H9 (cell line): ENCODE measurements around the gene MORC4. TPM values are rescaled to one million over a fixed set of nuclear protein-coding genes. Genes with fewer than 3 reads are reported as not detected.

Experiments used
- DNase-seq: peaks from one replicate; pipeline ENCODE4 v3.0.0-alpha.2; 2017
- H2AFZ ChIP-seq: one replicate; pipeline ENCODE4 v1.6.1; 2013; ENCODE audit warnings: mild to moderate bottlenecking, low read length, control low read depth, moderate library complexity
- H2AK5ac ChIP-seq: 2 replicates; pipeline ENCODE4 v1.6.1; 2013; ENCODE audit warnings: low read length, control low read depth, mixed read lengths; ENCODE audit not compliant: insufficient read length
- H2BK120ac ChIP-seq: one replicate; pipeline ENCODE4 v1.6.1; 2013; ENCODE audit warnings: low read depth, mild to moderate bottlenecking, low read length, control low read depth, inconsistent platforms; ENCODE audit not compliant: poor library complexity, severe bottlenecking
- H2BK12ac ChIP-seq: 2 replicates; pipeline ENCODE4 v1.6.1; 2013; ENCODE audit warnings: low read length, control low read depth, mixed read lengths, low read depth; ENCODE audit not compliant: insufficient read length
- H2BK15ac ChIP-seq: 2 replicates; pipeline ENCODE4 v1.6.1; 2013; ENCODE audit warnings: low read depth, low read length, control low read depth
- H2BK20ac ChIP-seq: one replicate; pipeline ENCODE4 v1.6.1; 2013; ENCODE audit warnings: low read depth, mild to moderate bottlenecking, low read length, control low read depth, inconsistent platforms; ENCODE audit not compliant: poor library complexity, severe bottlenecking
- H2BK5ac ChIP-seq: 2 replicates; pipeline ENCODE4 v1.6.1; 2013; ENCODE audit warnings: low read length, control low read depth, mixed read lengths; ENCODE audit not compliant: insufficient read length
- H3K14ac ChIP-seq: 2 replicates; pipeline ENCODE4 v1.6.1; 2013; ENCODE audit warnings: low read length, control low read depth; ENCODE audit not compliant: insufficient read depth
- H3K18ac ChIP-seq: 2 replicates; pipeline ENCODE4 v1.6.1; 2013; ENCODE audit warnings: low read depth, mild to moderate bottlenecking, mixed read lengths, low read length, control low read depth; ENCODE audit not compliant: insufficient read length
- H3K23ac ChIP-seq: 2 replicates; pipeline ENCODE4 v1.6.1; 2013; ENCODE audit warnings: low read length, control low read depth, mixed read lengths, low read depth; ENCODE audit not compliant: insufficient read length
- H3K23me2 ChIP-seq: 2 replicates; pipeline ENCODE4 v1.6.1; 2013; ENCODE audit warnings: low read depth, mild to moderate bottlenecking, mixed read lengths, low read length, control low read depth; ENCODE audit not compliant: insufficient read length, poor library complexity, severe bottlenecking
- H3K27ac ChIP-seq: 2 replicates; pipeline ENCODE4 v1.5.1; 2013; ENCODE audit warnings: low read length, control low read depth, mixed read lengths, low read depth; ENCODE audit not compliant: insufficient read length
- H3K27me3 ChIP-seq: 2 replicates; pipeline ENCODE4 v1.6.1; 2013; ENCODE audit warnings: low read length, control low read depth, inconsistent platforms; ENCODE audit not compliant: insufficient read depth
- H3K4ac ChIP-seq: 2 replicates; pipeline ENCODE4 v1.6.1; 2013; ENCODE audit warnings: low read depth, mild to moderate bottlenecking, control low read depth, inconsistent platforms, low read length, moderate library complexity
- H3K4me1 ChIP-seq: 2 replicates; pipeline ENCODE4 v1.6.1; 2013; ENCODE audit warnings: low read length, control low read depth, inconsistent platforms; ENCODE audit not compliant: insufficient read depth
- H3K4me2 ChIP-seq: 2 replicates; pipeline ENCODE4 v1.6.1; 2013; ENCODE audit warnings: low read length, control low read depth, mixed read lengths; ENCODE audit not compliant: insufficient read length, insufficient read depth
- H3K56ac ChIP-seq: 2 replicates; pipeline ENCODE4 v1.6.1; 2013; ENCODE audit warnings: low read depth, mild to moderate bottlenecking, mixed read lengths, low read length, control low read depth; ENCODE audit not compliant: insufficient read length
- H3K79me1 ChIP-seq: 2 replicates; pipeline ENCODE4 v1.6.1; 2013; ENCODE audit warnings: low read depth, mild to moderate bottlenecking, moderate library complexity, low read length, control low read depth, inconsistent platforms; ENCODE audit not compliant: insufficient read depth, poor library complexity, severe bottlenecking
- H3K79me2 ChIP-seq: 2 replicates; pipeline ENCODE4 v1.6.1; 2013; ENCODE audit warnings: low read length, control low read depth, inconsistent platforms; ENCODE audit not compliant: insufficient read depth
- H3K9ac ChIP-seq: 2 replicates; pipeline ENCODE4 v1.6.1; 2013; ENCODE audit warnings: low read length, control low read depth, mixed read lengths; ENCODE audit not compliant: insufficient read length; ENCODE audit errors: extremely low read depth
- H3K9me3 ChIP-seq: one replicate; pipeline ENCODE4 v1.6.1; 2013; ENCODE audit warnings: low read depth, low read length, inconsistent platforms; ENCODE audit not compliant: control insufficient read depth
- H3T11ph ChIP-seq: one replicate; pipeline ENCODE4 v1.6.1; 2013; ENCODE audit warnings: mild to moderate bottlenecking, low read length, control low read depth, inconsistent platforms
- H4K20me1 ChIP-seq: one replicate; pipeline ENCODE4 v1.6.1; 2013; ENCODE audit not compliant: control insufficient read depth, insufficient read length, insufficient read depth
- H4K5ac ChIP-seq: 2 replicates; pipeline ENCODE4 v1.6.1; 2013; ENCODE audit warnings: low read depth, mild to moderate bottlenecking, mixed read lengths, low read length, control low read depth; ENCODE audit not compliant: insufficient read length
- H4K8ac ChIP-seq: replicated peaks from 2 replicates; pipeline ENCODE4 v1.6.1; 2013; ENCODE audit warnings: low read length, control low read depth, mixed read lengths, low read depth; ENCODE audit not compliant: insufficient read length
- H4K91ac ChIP-seq: 2 replicates; pipeline ENCODE4 v1.6.1; 2013; ENCODE audit warnings: low read depth, mild to moderate bottlenecking, moderate library complexity, mixed read lengths, low read length, control low read depth; ENCODE audit not compliant: insufficient read length
- H3K27ac Mint-ChIP-seq, 3 experiments: 2 replicates in 2 of 3; 3 replicates in 1 of 3; pipeline ENCODE4 v1.8.0; 2020 to 2021; ENCODE audit warnings: mixed read lengths in 3 of 3, mild to moderate bottlenecking in 1 of 3, moderate library complexity in 1 of 3
- H3K27me3 Mint-ChIP-seq: 2 replicates; pipeline ENCODE4 v1.8.0; 2021; ENCODE audit warnings: low read depth, mild to moderate bottlenecking, moderate library complexity, mixed read lengths
- H3K36me3 Mint-ChIP-seq, 3 experiments: 2 replicates in 2 of 3; 3 replicates in 1 of 3; pipeline ENCODE4 v1.8.0; 2020 to 2021; ENCODE audit warnings: low read depth in 3 of 3, mixed read lengths in 3 of 3; ENCODE audit not compliant: insufficient read depth in 1 of 3
- H3K4me1 Mint-ChIP-seq, 2 experiments: 2 replicates each; pipeline ENCODE4 v1.8.0; 2020; ENCODE audit warnings: mixed read lengths in 2 of 2
- H3K4me3 Mint-ChIP-seq, 2 experiments: 2 replicates in 1 of 2; 3 replicates in 1 of 2; pipeline ENCODE4 v1.8.0; 2020 to 2021; ENCODE audit warnings: mild to moderate bottlenecking in 2 of 2, mixed read lengths in 2 of 2, moderate library complexity in 1 of 2
- H3K9me3 Mint-ChIP-seq, 2 experiments: 2 replicates in 1 of 2; 3 replicates in 1 of 2; pipeline ENCODE4 v1.8.0; 2020; ENCODE audit warnings: mild to moderate bottlenecking in 2 of 2, mixed read lengths in 2 of 2, moderate library complexity in 1 of 2
- CTCF ChIP-seq: fragments of 200-600 bp; sonication (generic); conservative IDR thresholded peaks from 3 replicates; pipeline ENCODE4 v1.8.0; 2021; ENCODE audit warnings: antibody characterized with exemption, mild to moderate bottlenecking
- WGBS: extraction: QIAGEN DNeasy Blood & Tissue Kit; methylation state at CpG from one replicate; pipeline ENCODE4 v1.1.7; 2013; ENCODE audit warnings: missing lambda C conversion rate, low lambda C conversion rate, mixed read lengths; ENCODE audit not compliant: insufficient read length; ENCODE audit errors: extremely low coverage; 5-methylcytosine and 5-hydroxymethylcytosine counted together
- total RNA-seq: library from RNA; stranded (reverse); gene quantifications from 2 replicates; pipeline ENCODE4 v1.2.1, GENCODE V29; 2021

Gene MORC4
- total RNA-seq, 1 experiment from 2014 or later = 4.3 TPM

DNA sequence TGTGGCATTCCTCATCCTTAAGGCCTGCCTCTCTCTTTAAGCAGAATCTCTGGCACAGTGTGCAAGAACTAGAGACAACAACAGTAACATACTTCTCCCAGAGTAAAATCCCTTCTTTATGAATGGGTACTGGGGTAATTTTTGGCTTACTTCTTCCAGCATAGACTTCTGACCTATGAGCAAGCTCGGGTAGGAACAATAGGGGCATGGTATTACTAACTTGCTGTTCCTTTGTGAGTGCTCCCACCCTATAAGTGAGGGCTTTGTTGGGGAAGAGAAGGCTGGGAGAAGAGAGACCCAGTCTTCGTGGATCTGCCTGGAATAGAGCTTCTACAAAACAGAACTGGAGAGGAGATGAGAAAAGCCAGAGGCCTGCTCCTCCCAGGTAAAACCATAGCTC, 49.6 kb downstream of the MORC4 start:
- Histone ChIP-seq H3T11ph (no peak overlapping the region), H3K79me1 (no peaks in the 10 kb centered on the region), H3K9ac (no peak overlapping the region), H3K56ac (no peak overlapping the region), H3K27ac (no peak overlapping the region), H3K27me3 (no peaks in the 10 kb centered on the region), H4K91ac (no peak overlapping the region), H2BK120ac (no peak overlapping the region), H2BK15ac (no peak overlapping the region), H3K14ac (no peak overlapping the region), H2BK12ac (no peak overlapping the region), H3K79me2 (no peaks in the 10 kb centered on the region), H4K8ac (no peak overlapping the region), H3K18ac (no peak overlapping the region), H3K4ac (no peak overlapping the region), H4K5ac (no peak overlapping the region), H3K4me2 (no peak overlapping the region), H3K4me1 (no peaks in the 10 kb centered on the region), H3K23ac (no peak overlapping the region), H4K20me1 (no peaks in the 10 kb centered on the region), H3K9me3 (no peaks in the 10 kb centered on the region), H2AK5ac (no peak overlapping the region), H2BK5ac (no peak overlapping the region), H3K23me2 (no peaks in the 10 kb centered on the region), H2AFZ (no peak overlapping the region), H2BK20ac (no peak overlapping the region)
- no peak for DNase-seq
- TF ChIP-seq CTCF = no peak
- H3K4me3 Mint-ChIP-seq = no peak overlapping the region
- no peaks in the 10 kb centered on the region for H3K4me1 Mint-ChIP-seq
- peaks cover 0 to 23% of the 10 kb centered on the region in 2 experiments; a peak in 1 of 5 replicates for H3K9me3 Mint-ChIP-seq
- peaks cover 0 to 1% (median 0%) of the 10 kb centered on the region in 3 experiments; a peak in 2 of 7 replicates for H3K36me3 Mint-ChIP-seq
- H3K27me3 Mint-ChIP-seq = no peaks in the 10 kb centered on the region
- WGBS = no CpG with 5 or more reads among the region's 2 CpGs
- no peak overlapping the region for H3K27ac Mint-ChIP-seq
